Liver (tissue), 9 donors: ENCODE measurements around the gene CHKB. TPM values are rescaled to one million over a fixed set of nuclear protein-coding genes. Genes with fewer than 3 reads are reported as not detected.

Source experiments
- DNase-seq: peaks from one replicate; pipeline ENCODE4 v3.0.0-alpha.2; 2017; ENCODE audit warnings: low spot score
- H3K27ac ChIP-seq, 2 donors: one replicate each; pipeline ENCODE4 v1.7.0; 2013; ENCODE audit warnings: inconsistent platforms in 2 of 2, low read length in 2 of 2, control low read depth in 1 of 2, low read depth in 1 of 2, mild to moderate bottlenecking in 1 of 2
- H3K27me3 ChIP-seq, 4 donors: one replicate each; pipeline versions ENCODE4 v1.6.1 to v1.7.0; 2013; ENCODE audit warnings: low read length in 3 of 4, inconsistent platforms in 1 of 4, mild to moderate bottlenecking in 1 of 4, moderate library complexity in 1 of 4; ENCODE audit not compliant: control insufficient read depth in 4 of 4, insufficient read depth in 4 of 4
- H3K36me3 ChIP-seq, 4 donors: one replicate each; pipeline versions ENCODE4 v1.6.1 to v1.7.0; 2013; ENCODE audit warnings: low read length in 3 of 4, mild to moderate bottlenecking in 3 of 4, low read depth in 1 of 4, moderate library complexity in 1 of 4; ENCODE audit not compliant: control insufficient read depth in 4 of 4, insufficient read depth in 3 of 4
- H3K4me1 ChIP-seq, 4 donors: one replicate each; pipeline versions ENCODE4 v1.6.1 to v1.7.0; 2013; ENCODE audit warnings: low read length in 3 of 4, mild to moderate bottlenecking in 3 of 4, moderate library complexity in 1 of 4; ENCODE audit not compliant: control insufficient read depth in 4 of 4, insufficient read depth in 4 of 4
- H3K4me3 ChIP-seq, 3 donors: one replicate each; pipeline versions ENCODE4 v1.6.1 to v1.7.0; 2013; ENCODE audit warnings: low read length in 3 of 3, control low read depth in 1 of 3, low read depth in 1 of 3, mild to moderate bottlenecking in 1 of 3
- H3K9ac ChIP-seq, 2 donors: one replicate each; pipeline ENCODE4 v1.7.0; 2013; ENCODE audit warnings: low read length in 2 of 2, mild to moderate bottlenecking in 2 of 2, moderate library complexity in 2 of 2, control low read depth in 1 of 2, low read depth in 1 of 2
- H3K9me3 ChIP-seq, 4 donors: one replicate each; pipeline versions ENCODE4 v1.6.1 to v1.7.0; 2013; ENCODE audit warnings: low read length in 3 of 4; ENCODE audit not compliant: control insufficient read depth in 4 of 4
- EGR1 ChIP-seq, 2 donors: IDR thresholded peaks; 2 replicates each; pipeline ENCODE4 v1.6.1; 2016 to 2018; ENCODE audit warnings: antibody characterized with exemption in 2 of 2, low read depth in 2 of 2
- FOXA1 ChIP-seq: IDR thresholded peaks from 2 replicates; pipeline ENCODE4 v1.6.1; 2016; ENCODE audit warnings: antibody characterized with exemption
- FOXA2 ChIP-seq: IDR thresholded peaks from 2 replicates; pipeline ENCODE4 v1.6.1; 2016; ENCODE audit warnings: antibody characterized with exemption
- GABPA ChIP-seq, 2 donors: IDR thresholded peaks in 1 of 2; conservative IDR thresholded peaks in 1 of 2; 2 replicates each; pipeline ENCODE4 v1.6.1; 2016; ENCODE audit warnings: antibody characterized with exemption in 2 of 2, mild to moderate bottlenecking in 1 of 2, moderate library complexity in 1 of 2
- HNF4A ChIP-seq, 2 donors: conservative IDR thresholded peaks; 2 replicates each; pipeline ENCODE4 v1.6.1; 2016; ENCODE audit warnings: antibody characterized with exemption in 2 of 2, mild to moderate bottlenecking in 2 of 2
- HNF4G ChIP-seq: IDR thresholded peaks from 2 replicates; pipeline ENCODE4 v1.6.1; 2016; ENCODE audit warnings: antibody characterized with exemption
- JUND ChIP-seq, 2 donors: IDR thresholded peaks; 2 replicates each; pipeline ENCODE4 v1.6.1; 2016; ENCODE audit warnings: antibody characterized with exemption in 2 of 2
- NR2F2 ChIP-seq: IDR thresholded peaks from 2 replicates; pipeline ENCODE4 v1.6.1; 2016; ENCODE audit warnings: antibody characterized with exemption
- RAD21 ChIP-seq, 2 donors: IDR thresholded peaks; 2 replicates each; pipeline ENCODE4 v1.6.1; 2016; ENCODE audit warnings: antibody characterized with exemption in 2 of 2, mild to moderate bottlenecking in 2 of 2
- RXRA ChIP-seq, 2 donors: IDR thresholded peaks; 2 replicates each; pipeline ENCODE4 v1.6.1; 2017 to 2018; ENCODE audit warnings: antibody characterized with exemption in 2 of 2, mild to moderate bottlenecking in 1 of 2
- SP1 ChIP-seq: IDR thresholded peaks from 2 replicates; pipeline ENCODE4 v1.6.1; 2018; ENCODE audit warnings: antibody characterized with exemption, mild to moderate bottlenecking
- TAF1 ChIP-seq: conservative IDR thresholded peaks from 2 replicates; pipeline ENCODE4 v1.6.1; 2016; ENCODE audit warnings: antibody characterized with exemption, mild to moderate bottlenecking
- YY1 ChIP-seq: IDR thresholded peaks from 2 replicates; pipeline ENCODE4 v1.6.1; 2016; ENCODE audit warnings: antibody characterized with exemption, mild to moderate bottlenecking
- WGBS: extraction: QIAGEN DNeasy Blood & Tissue Kit; methylation state at CpG from one replicate; pipeline ENCODE4 v1.1.7; 2013; 5-methylcytosine and 5-hydroxymethylcytosine counted together
- polyA plus RNA-seq, 2 donors: library from polyadenylated mRNA; stranded (reverse) in 1 of 2; unstranded in 1 of 2; fragments of 200-250 nt in 1 of 2; fragments of >200 nt in 1 of 2; fragmentation: Nextera tagmentation in 1 of 2; extraction: Ambion mirVana in 1 of 2; gene quantifications; one replicate each; pipeline versions ENCODE4 v1.2.1 to v1.2.3, GENCODE V29; 2013 to 2015
- total RNA-seq, 2 donors: library from RNA; depleted of rRNA; stranded (reverse); fragments of >200 nt; gene quantifications; one replicate each; pipeline ENCODE4 v1.2.3, GENCODE V29; 2014
- TF ChIP-seq, protein P1 (sequence below): IDR thresholded peaks from 2 replicates; pipeline ENCODE4 v1.6.1; 2016; ENCODE audit warnings: antibody characterized with exemption
- TF ChIP-seq, protein P2 (sequence below): IDR thresholded peaks from 2 replicates; pipeline ENCODE4 v1.6.1; 2016; ENCODE audit warnings: antibody characterized with exemption
- TF ChIP-seq, protein P3 (sequence below): fragments of 150-350 bp; IDR thresholded peaks from 2 replicates; pipeline ENCODE4 v1.5.1; 2017; ENCODE audit warnings: improper control_type of control experiment, low read depth, low read length; ENCODE audit not compliant: missing input control
- TF ChIP-seq, protein P4 (sequence below): IDR thresholded peaks from 2 replicates; pipeline ENCODE4 v1.6.1; 2016; ENCODE audit warnings: antibody characterized with exemption, mild to moderate bottlenecking
- TF ChIP-seq, protein P5 (sequence below): IDR thresholded peaks from 2 replicates; pipeline ENCODE4 v1.6.1; 2016; ENCODE audit warnings: antibody characterized with exemption
- donor health status: healthy.
- donor health status: healthy.
- donor health status: healthy.
- donor health status: healthy.
- donor health status: healthy.

The CHKB gene
- total and polyA plus RNA-seq, 4 donors, result 17.9 to 24.2 (median 20.6) TPM

DNA sequence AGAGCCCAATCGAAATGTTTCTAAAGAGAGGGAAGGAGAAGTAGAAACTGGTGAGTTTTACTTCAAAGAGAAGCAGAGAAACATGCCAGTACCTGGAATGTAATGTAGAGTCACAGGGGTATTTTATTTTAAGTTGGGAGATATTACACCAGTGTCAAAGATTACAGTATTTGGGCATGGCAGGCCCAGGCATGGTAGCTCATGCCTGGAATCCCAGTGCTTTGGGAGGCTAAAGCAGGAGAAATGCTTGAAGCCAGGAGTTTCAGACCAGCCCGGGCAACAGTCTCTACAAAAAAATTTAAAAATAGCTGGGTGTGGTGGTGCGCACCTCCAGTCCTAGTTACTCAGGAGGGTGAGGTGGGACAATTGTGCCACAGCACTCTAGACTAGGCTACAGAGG, 22.6 kb downstream of the CHKB start:
- no peaks in the 10 kb centered on the region for H3K27me3 ChIP-seq
- no peak overlapping the region for H3K4me3 ChIP-seq
- no peak overlapping the region for H3K9ac ChIP-seq
- WGBS, result 93% methylated on average over 3 of the region's 3 CpGs
- H3K9me3 ChIP-seq, result no peaks in the 10 kb centered on the region
- H3K36me3 ChIP-seq, result no peaks in the 10 kb centered on the region
- DNase-seq, result no peak
- no peak overlapping the region for H3K27ac ChIP-seq
- TF ChIP-seq, protein P1, sequence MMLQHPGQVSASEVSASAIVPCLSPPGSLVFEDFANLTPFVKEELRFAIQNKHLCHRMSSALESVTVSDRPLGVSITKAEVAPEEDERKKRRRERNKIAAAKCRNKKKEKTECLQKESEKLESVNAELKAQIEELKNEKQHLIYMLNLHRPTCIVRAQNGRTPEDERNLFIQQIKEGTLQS, result no peak
- H3K4me1 ChIP-seq, result peaks cover 0 to 8% (median 4%) of the 10 kb centered on the region in 4 donors

DNA sequence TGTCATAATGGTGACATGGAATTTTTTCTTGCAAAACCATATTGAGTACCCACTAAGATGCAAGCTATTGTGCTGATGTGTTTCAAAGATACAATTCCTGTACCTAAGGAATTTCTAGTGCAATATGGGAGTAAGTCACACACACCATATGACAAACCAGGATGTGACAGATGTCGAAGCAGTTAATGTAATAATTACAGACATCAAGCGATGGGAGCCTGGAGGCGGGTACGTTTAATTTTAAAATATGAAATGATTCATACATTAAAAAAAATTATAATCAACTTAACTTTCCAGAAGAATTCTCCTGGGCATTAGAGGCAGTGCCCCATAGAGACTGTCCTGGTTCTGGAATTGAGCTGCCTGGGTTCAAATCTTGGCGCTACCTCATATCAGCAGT, 25.9 kb downstream of the CHKB start:
- Histone ChIP-seq H3K27ac (no peak overlapping the region), H3K4me3 (no peak overlapping the region), H3K9me3 (no peaks in the 10 kb centered on the region), H3K4me1 (no peaks in the 10 kb centered on the region), H3K9ac (no peak overlapping the region), H3K27me3 (no peaks in the 10 kb centered on the region), H3K36me3 (no peaks in the 10 kb centered on the region)
- no peak for DNase-seq
- no peak for TF ChIP-seq TAF1
- no peak for TF ChIP-seq NR2F2
- TF ChIP-seq RXRA (IDR thresholded peaks at IDR 0.05), result no peak
- TF ChIP-seq HNF4A (conservative IDR thresholded peaks at IDR 0.05), result no peak
- TF ChIP-seq, protein P2, sequence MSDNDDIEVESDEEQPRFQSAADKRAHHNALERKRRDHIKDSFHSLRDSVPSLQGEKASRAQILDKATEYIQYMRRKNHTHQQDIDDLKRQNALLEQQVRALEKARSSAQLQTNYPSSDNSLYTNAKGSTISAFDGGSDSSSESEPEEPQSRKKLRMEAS, result no peak
- TF ChIP-seq, protein P3, sequence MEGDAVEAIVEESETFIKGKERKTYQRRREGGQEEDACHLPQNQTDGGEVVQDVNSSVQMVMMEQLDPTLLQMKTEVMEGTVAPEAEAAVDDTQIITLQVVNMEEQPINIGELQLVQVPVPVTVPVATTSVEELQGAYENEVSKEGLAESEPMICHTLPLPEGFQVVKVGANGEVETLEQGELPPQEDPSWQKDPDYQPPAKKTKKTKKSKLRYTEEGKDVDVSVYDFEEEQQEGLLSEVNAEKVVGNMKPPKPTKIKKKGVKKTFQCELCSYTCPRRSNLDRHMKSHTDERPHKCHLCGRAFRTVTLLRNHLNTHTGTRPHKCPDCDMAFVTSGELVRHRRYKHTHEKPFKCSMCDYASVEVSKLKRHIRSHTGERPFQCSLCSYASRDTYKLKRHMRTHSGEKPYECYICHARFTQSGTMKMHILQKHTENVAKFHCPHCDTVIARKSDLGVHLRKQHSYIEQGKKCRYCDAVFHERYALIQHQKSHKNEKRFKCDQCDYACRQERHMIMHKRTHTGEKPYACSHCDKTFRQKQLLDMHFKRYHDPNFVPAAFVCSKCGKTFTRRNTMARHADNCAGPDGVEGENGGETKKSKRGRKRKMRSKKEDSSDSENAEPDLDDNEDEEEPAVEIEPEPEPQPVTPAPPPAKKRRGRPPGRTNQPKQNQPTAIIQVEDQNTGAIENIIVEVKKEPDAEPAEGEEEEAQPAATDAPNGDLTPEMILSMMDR, result no peak
- TF ChIP-seq FOXA1, result no peak
- TF ChIP-seq SP1, result no peak
- TF ChIP-seq EGR1 (IDR thresholded peaks at IDR 0.05; ENCODE audit: low read depth in 2 of 2), result no peak
- no peak for TF ChIP-seq FOXA2
- no peak for TF ChIP-seq JUND (IDR thresholded peaks at IDR 0.05)
- no peak for TF ChIP-seq YY1
- TF ChIP-seq HNF4G, result no peak
- TF ChIP-seq, protein P4, sequence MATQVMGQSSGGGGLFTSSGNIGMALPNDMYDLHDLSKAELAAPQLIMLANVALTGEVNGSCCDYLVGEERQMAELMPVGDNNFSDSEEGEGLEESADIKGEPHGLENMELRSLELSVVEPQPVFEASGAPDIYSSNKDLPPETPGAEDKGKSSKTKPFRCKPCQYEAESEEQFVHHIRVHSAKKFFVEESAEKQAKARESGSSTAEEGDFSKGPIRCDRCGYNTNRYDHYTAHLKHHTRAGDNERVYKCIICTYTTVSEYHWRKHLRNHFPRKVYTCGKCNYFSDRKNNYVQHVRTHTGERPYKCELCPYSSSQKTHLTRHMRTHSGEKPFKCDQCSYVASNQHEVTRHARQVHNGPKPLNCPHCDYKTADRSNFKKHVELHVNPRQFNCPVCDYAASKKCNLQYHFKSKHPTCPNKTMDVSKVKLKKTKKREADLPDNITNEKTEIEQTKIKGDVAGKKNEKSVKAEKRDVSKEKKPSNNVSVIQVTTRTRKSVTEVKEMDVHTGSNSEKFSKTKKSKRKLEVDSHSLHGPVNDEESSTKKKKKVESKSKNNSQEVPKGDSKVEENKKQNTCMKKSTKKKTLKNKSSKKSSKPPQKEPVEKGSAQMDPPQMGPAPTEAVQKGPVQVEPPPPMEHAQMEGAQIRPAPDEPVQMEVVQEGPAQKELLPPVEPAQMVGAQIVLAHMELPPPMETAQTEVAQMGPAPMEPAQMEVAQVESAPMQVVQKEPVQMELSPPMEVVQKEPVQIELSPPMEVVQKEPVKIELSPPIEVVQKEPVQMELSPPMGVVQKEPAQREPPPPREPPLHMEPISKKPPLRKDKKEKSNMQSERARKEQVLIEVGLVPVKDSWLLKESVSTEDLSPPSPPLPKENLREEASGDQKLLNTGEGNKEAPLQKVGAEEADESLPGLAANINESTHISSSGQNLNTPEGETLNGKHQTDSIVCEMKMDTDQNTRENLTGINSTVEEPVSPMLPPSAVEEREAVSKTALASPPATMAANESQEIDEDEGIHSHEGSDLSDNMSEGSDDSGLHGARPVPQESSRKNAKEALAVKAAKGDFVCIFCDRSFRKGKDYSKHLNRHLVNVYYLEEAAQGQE, result no peak
- TF ChIP-seq GABPA (IDR thresholded peaks at IDR 0.05 in 1 of 2, conservative IDR thresholded peaks at IDR 0.05 in 1 of 2), result no peak
- TF ChIP-seq, protein P5, sequence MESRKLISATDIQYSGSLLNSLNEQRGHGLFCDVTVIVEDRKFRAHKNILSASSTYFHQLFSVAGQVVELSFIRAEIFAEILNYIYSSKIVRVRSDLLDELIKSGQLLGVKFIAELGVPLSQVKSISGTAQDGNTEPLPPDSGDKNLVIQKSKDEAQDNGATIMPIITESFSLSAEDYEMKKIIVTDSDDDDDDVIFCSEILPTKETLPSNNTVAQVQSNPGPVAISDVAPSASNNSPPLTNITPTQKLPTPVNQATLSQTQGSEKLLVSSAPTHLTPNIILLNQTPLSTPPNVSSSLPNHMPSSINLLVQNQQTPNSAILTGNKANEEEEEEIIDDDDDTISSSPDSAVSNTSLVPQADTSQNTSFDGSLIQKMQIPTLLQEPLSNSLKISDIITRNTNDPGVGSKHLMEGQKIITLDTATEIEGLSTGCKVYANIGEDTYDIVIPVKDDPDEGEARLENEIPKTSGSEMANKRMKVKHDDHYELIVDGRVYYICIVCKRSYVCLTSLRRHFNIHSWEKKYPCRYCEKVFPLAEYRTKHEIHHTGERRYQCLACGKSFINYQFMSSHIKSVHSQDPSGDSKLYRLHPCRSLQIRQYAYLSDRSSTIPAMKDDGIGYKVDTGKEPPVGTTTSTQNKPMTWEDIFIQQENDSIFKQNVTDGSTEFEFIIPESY, result no peak
- TF ChIP-seq, protein P1, result no peak
- no peak for TF ChIP-seq RAD21 (IDR thresholded peaks at IDR 0.05)
- WGBS, result 90% methylated on average over 5 of the region's 5 CpGs
